Daoy (cell line): ENCODE measurements around the gene DDX42. TPM values are rescaled to one million over a fixed set of nuclear protein-coding genes. Genes with fewer than 3 reads are reported as not detected.
A peak's percentile ranks its signal among the peaks of the same experiment; 100 is the strongest.

Source experiments
- DNase-seq: peaks from one replicate; pipeline ENCODE4 v3.0.0-alpha.2; 2015; ENCODE audit warnings: low read depth
- total RNA-seq: library from RNA; depleted of rRNA; stranded (reverse); fragments of >200 nt; shearing (Covaris generic); gene quantifications from 2 replicates; pipeline ENCODE4 v1.2.3, GENCODE V29; 2014; rRNA removed

DDX42 gene, protein sequence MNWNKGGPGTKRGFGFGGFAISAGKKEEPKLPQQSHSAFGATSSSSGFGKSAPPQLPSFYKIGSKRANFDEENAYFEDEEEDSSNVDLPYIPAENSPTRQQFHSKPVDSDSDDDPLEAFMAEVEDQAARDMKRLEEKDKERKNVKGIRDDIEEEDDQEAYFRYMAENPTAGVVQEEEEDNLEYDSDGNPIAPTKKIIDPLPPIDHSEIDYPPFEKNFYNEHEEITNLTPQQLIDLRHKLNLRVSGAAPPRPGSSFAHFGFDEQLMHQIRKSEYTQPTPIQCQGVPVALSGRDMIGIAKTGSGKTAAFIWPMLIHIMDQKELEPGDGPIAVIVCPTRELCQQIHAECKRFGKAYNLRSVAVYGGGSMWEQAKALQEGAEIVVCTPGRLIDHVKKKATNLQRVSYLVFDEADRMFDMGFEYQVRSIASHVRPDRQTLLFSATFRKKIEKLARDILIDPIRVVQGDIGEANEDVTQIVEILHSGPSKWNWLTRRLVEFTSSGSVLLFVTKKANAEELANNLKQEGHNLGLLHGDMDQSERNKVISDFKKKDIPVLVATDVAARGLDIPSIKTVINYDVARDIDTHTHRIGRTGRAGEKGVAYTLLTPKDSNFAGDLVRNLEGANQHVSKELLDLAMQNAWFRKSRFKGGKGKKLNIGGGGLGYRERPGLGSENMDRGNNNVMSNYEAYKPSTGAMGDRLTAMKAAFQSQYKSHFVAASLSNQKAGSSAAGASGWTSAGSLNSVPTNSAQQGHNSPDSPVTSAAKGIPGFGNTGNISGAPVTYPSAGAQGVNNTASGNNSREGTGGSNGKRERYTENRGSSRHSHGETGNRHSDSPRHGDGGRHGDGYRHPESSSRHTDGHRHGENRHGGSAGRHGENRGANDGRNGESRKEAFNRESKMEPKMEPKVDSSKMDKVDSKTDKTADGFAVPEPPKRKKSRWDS
- 43.3 and 48.5 TPM in 2 replicates for total RNA-seq

DNA sequence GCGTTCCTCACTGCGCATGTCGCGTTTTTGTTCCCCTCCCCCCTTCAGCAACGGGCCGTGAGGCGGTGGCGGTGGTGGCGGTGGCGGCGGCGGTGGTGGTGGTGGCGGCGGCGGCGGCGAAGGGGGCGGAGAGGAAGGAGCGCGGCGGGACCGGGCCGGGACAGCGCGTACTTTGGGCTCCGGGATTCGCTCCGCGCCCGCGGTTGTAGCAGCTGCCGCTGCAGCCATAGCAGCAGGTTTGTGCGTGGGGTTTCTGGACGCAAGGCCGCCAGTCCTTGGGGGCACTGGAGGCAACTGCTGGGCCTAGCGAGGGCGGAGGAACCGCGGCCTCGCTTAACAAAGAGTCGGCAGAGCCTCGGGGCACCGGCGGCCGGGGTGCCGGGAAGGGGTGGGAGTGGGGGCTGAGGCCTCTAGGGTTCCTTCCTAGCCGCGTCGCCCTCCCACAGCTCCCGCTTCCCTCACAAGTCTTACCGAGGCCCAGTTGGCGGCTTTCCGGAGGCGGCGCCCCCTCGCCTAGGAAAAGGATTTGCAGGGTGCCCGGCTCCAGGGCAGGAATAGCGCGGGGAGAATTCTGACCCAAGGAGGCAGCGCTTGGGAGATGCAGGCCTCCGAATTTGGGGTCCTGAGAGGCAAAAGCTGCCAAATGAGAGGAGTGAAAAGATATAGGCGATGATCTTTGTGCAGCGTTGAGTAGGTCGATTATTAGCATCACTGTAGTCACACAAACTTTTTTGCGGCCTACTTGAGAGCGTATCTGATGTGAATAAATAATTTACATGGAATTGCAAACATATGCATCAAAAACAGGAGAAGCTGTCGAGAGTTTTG is at the start of gene DDX42:
Gene DDX42 (plus strand): TSS at position 30 of the 828 bp plus-strand sequence. CDS start 12,880 bp downstream, outside the sequence.
- DNase-seq: peak; percentile 64

DNA sequence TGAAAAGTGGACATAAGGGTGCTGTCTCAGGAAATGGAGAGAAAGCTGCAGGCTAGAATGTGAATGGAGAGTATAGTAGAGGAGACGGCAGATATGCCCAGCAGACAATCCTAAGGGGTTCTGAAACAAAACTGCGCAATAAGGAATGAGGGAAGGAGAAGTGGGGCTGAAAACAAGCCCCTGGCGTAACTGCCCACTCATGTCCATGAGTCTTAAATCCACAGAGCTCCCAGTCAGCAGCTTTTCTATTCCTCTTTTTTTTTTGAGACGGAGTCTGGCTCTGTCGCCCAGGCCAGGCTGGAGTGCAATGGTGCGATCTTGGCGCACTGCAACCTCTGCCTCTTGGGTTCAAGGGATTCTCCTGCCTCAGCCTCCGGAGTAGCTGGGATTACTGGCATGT is 38.3 kb upstream of the DDX42 start:
- no peak for DNase-seq

GRCh38 chr17:63740464-63741142 is 33.4 kb upstream of the DDX42 start:
- peak; percentile 3 for DNase-seq

DNA sequence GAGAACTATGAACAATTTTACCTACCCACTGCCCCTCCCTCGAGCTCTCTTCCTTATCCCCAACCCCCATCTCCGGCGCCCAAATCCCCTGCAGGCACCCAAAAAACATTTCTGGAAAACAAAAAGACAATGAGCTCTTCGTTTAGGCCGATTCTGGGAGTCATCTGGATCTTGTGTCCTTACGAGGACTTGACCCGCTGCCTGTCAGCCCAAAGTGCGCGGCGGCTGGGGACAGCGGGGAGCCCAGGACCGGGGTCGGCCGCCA is 32.9 kb upstream of the DDX42 start:
- DNase-seq: no peak

DNA sequence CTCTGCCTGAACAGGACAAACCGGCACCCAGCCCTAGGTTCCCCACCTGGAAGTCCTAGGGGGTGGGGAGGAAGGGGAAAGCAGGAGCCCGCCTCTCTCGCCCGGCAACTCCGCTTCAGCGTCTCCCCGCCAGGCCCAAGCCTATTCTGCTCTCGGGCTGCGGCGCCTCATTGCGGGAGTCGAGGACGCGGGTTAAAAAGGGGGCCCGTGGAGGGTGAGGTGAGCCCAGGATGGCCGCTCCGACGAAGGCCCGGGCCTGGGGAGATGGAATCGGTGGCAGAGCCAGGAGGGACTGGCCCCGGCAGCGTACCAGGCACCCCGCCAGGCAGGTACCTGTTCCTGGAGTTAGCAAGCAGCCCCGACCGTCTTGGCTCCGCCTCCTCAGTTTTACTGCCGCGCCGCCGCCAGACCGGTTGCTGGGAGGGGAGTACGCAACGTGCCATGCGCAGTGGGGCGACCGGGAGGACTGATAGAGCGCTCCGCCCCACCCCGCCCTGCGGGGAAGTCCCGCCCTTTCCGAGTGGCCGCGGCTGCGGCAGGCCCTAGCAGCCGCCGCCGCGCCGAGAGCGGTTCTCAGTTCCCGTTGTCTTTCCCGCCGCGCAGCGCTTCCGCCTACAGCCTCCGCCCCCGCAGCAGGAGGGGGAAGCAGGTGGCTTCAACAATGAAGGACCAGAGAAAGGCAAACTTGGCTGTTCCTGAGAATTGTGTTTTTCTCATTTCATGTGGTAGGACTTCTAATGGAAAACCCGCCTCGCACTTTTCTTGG is 32.4 kb upstream of the DDX42 start, which contains the start of gene STRADA:
Gene STRADA (minus strand): TSS at position 392 of the 766 bp plus-strand sequence. CDS start 13,430 bp downstream, outside the sequence.
- peak; percentile 99 for DNase-seq

- DNase-seq: no peak
Measured at GRCh38 chr17:63751806-63752205, 22.2 kb upstream of the DDX42 start.

DNA sequence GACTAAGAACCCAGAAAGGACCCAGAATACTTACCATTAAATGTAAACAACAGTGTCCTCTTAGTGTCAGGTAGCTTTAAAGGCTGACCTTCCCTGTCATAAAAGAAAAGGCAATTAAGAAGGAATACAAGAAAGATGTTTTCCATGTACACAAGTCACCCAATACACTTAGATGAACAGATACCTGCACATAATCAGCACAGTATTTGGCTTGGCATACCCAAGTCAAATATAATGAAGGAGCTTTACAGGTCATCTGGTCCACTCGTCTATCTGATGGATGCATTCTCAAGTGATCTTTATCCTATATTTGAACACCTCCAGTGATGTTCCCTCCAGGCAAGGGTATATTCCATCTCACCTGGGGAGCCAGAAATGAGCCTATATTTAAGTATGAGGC is 21.3 kb upstream of the DDX42 start:
- DNase-seq: no peak

- no peak for DNase-seq
Measured at GRCh38 chr17:63753215-63753614, 20.8 kb upstream of the DDX42 start.

DNA sequence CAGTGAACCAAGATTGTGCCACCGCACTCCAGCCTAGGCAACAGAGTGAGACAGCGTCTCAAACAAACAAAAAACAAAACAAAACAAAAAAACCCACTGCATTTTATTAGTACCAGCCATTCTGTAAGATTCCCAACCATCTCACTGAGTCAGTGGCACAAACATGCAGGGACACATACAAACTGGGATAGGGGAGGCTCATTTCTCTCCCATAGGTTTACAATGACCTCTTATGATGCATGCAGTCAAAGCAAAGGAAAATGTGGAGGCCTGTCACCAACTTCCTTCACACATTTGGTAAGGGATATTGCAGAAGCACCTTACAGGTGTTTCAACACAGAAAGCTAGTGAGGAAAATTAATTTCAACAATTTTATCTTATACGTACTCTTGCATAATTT is 19.9 kb upstream of the DDX42 start:
- no peak for DNase-seq

DNA sequence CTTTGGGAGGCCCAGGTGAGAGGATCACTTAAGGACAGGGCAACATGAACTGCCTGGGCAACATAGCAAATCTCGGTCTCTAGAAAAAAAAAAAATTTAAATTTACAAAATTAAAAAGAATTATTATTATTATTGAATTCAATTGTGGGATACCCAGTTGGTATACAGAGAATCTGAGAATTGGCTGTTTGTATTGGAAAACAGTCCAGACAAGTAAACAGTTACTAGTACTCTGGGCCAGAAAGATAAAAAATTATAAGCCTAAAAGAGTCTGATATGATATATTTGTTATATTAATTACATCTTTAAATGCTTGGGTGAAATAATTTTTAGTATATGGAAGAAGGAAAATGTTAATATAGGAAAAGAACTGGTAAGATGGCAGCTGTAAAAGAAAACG is 15.5 kb upstream of the DDX42 start:
- DNase-seq: no peak

GRCh38 chr17:63760771-63761539 is 13.0 kb upstream of the DDX42 start:
- peak; percentile 24 for DNase-seq

GRCh38 chr17:63762161-63763078 is 11.6 kb upstream of the DDX42 start:
- DNase-seq: no peak

DNA sequence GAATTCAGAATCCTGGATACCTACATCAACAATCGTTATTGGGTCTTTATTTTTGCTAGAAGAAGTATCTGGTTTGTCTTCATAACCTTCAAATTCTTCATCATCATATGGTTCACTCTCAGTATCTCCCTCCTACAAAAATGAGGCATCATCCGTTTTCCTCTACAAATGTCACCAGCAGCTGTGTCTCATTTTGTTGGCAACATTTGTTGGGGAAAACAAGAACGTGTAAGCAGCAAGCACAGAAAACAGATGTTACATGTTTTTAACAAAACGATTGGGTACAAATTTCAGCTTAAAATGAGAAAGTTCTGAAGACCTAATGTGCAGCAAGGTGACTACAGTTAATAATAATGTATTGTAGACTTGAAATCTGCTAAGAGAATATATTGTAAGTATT is 9.3 kb upstream of the DDX42 start:
- no peak for DNase-seq

DNA sequence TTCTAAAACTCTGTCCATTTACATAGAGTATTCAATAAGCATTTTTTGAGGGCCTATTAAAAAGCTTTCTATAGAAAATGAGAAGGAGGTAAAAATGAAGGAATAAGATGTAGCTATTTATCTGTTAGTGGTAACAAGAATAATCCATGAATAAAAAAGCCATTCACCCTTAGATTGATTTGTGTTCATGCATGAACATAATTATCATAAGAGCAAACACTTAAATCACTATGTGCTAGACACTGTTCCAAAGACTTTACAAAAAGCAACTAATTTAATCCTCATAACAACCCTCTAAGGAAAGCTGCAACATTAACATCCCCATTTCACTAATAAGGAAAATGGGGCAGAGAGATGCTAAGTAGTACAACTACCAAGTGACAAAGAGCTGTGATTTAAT is 7.2 kb upstream of the DDX42 start:
- no peak for DNase-seq

DNA sequence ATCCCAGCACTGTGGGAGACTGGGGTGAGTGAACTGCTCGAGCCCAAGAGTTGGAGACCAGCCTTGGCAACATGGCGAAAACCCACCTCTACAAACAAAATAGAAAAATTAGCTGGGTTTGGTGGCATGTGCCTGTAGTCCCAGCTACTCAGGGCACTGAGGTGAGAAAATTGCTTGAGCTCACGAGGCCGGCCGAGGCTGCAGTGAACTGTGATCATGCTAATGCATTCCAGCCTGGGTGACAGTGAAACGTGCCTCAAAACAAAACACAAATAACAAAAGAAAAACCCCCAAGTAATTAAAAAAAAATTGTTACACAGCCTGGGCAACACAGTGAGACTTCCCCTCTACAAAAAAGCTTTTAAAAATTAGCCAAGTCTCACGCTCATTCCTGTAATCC is 5.5 kb upstream of the DDX42 start:
- no peak for DNase-seq

GRCh38 chr17:63772801-63773271 is 1.1 kb upstream of the DDX42 start:
- peak; percentile 7 for DNase-seq

DNA sequence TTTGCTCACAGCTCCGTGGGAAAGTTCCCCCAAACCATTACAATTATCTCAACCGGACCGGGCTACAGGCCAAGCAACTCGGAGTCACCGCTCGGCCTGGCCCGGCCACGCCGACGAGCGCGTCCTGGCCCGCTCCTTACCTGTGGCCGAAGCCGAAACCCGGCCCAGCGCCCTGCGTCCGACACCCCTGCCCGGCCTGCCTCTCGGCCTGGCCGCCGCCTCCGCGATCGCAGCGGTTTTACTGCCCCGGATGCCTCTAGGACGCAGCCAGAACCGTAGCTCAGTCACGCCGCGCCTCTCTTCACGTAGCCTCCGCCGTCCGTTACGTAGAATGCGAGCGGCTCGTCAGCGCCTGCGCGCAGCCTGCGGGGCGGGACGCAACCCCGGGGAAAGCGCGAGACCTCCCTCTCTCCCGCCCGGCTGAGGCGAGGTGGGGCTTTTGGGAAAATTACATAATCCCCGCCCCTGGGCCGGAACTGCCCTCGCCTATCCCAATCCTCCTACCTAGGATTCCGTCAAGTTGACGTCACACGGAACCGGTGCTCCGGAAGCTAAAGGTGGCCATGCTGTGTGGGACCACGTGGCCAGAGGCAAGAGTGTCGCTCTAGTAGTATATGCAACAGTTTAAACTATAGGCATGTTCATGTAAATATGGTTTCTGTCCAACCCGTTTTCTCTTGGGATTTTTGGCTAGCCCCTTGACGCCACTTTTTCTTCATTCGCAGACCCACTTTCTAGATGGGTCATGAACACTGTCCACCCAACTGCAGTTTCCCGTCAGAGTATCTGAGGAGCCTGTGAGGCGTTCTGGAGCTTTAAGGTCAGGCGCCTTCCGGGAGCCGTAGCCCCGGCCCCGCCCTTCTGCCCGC is 464 bp upstream of the DDX42 start, which contains the start of gene CCDC47:
Gene CCDC47 (minus strand): TSS at position 326 of the 869 bp plus-strand sequence. CDS start 7,422 bp downstream, outside the sequence.
- DNase-seq: peak; percentile 99

DNA sequence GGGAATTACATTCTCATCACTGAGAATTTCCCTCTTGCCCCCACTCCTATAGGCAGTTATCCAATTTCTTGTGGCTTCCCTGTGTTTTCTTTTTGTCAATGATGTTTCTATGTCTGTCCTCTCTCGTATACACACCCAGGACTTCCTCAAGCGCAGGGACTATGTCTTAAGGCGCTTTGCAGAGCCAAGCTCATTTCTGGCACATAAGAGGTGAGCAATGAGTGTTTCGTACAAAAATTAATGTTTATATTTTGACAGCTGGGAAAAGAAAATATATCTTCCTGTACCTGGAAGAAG is 947 bp downstream of the DDX42 start:
- DNase-seq: peak; percentile 13
